T-helper 9 cell (primary cell): ENCODE measurements around the gene GCC1.

Experiments used
- DNase-seq: peaks from one replicate; pipeline ENCODE4 v3.0.0-alpha.2; 2020
- total RNA-seq, 2 donors: gene quantifications; one replicate each; lab custom pipeline; 2026; lab: John Stamatoyannopoulos, UW

The GCC1 gene
- 74.3 to 97.2 reads per million in 2 donors for total RNA-seq

- peak; percentile 95 for DNase-seq
Measured at GRCh38 chr7:127585044-127585953, at the start of gene GCC1. Gene GCC1 (minus strand): TSS chr7:127585596. CDS start chr7:127585182, 414 bp downstream.

GRCh38 chr7:127632276-127632910 is 47.0 kb upstream of the GCC1 start:
- no peak for DNase-seq

GRCh38 chr7:127629268-127629854 is 44.0 kb upstream of the GCC1 start:
- DNase-seq = no peak

GRCh38 chr7:127628445-127628844 is 43.0 kb upstream of the GCC1 start:
- no peak for DNase-seq

- no peak for DNase-seq
Measured at GRCh38 chr7:127625331-127625730, 39.9 kb upstream of the GCC1 start.

GRCh38 chr7:127620406-127621233 is 35.2 kb upstream of the GCC1 start:
- no peak for DNase-seq

- DNase-seq = no peak
Measured at GRCh38 chr7:127619681-127620405, 34.4 kb upstream of the GCC1 start.

- DNase-seq = no peak
Measured at GRCh38 chr7:127618775-127619174, 33.4 kb upstream of the GCC1 start.

- no peak for DNase-seq
Measured at GRCh38 chr7:127618042-127618441, 32.6 kb upstream of the GCC1 start, which contains the start of gene PAX4. Gene PAX4 (minus strand): TSS chr7:127618142. CDS start chr7:127615928, 2,214 bp downstream.

GRCh38 chr7:127616724-127617123 is 31.3 kb upstream of the GCC1 start:
- DNase-seq = no peak

GRCh38 chr7:127612263-127612662 is 26.9 kb upstream of the GCC1 start:
- no peak for DNase-seq

- DNase-seq = no peak
Measured at GRCh38 chr7:127609297-127609696, 23.9 kb upstream of the GCC1 start.

GRCh38 chr7:127608446-127608845 is 23.1 kb upstream of the GCC1 start:
- no peak for DNase-seq

GRCh38 chr7:127600885-127601284 is 15.5 kb upstream of the GCC1 start:
- no peak for DNase-seq

- DNase-seq = no peak
Measured at GRCh38 chr7:127598318-127598717, 12.9 kb upstream of the GCC1 start.

GRCh38 chr7:127595737-127596136 is 10.3 kb upstream of the GCC1 start:
- no peak for DNase-seq

GRCh38 chr7:127594490-127594889 is 9.1 kb upstream of the GCC1 start:
- no peak for DNase-seq

- DNase-seq = no peak
Measured at GRCh38 chr7:127592550-127592949, 7.2 kb upstream of the GCC1 start.

- no peak for DNase-seq
Measured at GRCh38 chr7:127591591-127591990, 6.2 kb upstream of the GCC1 start.

GRCh38 chr7:127591189-127591588 is 5.8 kb upstream of the GCC1 start:
- no peak for DNase-seq

- DNase-seq = no peak
Measured at GRCh38 chr7:127589896-127590295, 4.5 kb upstream of the GCC1 start.
